Caco-2 (cell line): ENCODE measurements around the gene LRRC27. TPM values are rescaled to one million over a fixed set of nuclear protein-coding genes. Genes with fewer than 3 reads are reported as not detected.

Experiments
- BruUV-seq: library from RNA; stranded (reverse); fragments of 400-500 nt; replicated peaks from 2 replicates; lab custom pipeline; 2021; lab: Mats Ljungman, UMichigan
- CTCF ChIA-PET: fragments of 300-600 bp; sonication (Branson Sonifier 250); formaldehyde crosslinking; loops from one replicate; lab custom pipeline; 2022; ENCODE audit warnings: antibody characterized with exemption; lab: Charles Lee
- POLR2A ChIA-PET: fragments of 300-600 bp; sonication (Branson Sonifier 250); formaldehyde crosslinking; loops from one replicate; lab custom pipeline; 2022; ENCODE audit warnings: antibody characterized with exemption; lab: Charles Lee
- DNase-seq, 2 experiments: peaks; one replicate each; pipeline versions ENCODE4 v3.0.0 to v3.0.0-alpha.2; 2020 to 2022
- H3K27me3 ChIP-seq: replicated peaks from 2 replicates; pipeline ENCODE4 v1.6.0; 2011; ENCODE audit warnings: low read length; ENCODE audit not compliant: control insufficient read depth, insufficient read depth
- H3K36me3 ChIP-seq: 2 replicates; pipeline ENCODE4 v1.5.1; 2011; ENCODE audit warnings: low read length; ENCODE audit not compliant: control insufficient read depth, insufficient read depth
- H3K4me1 ChIP-seq: fragments of 250-450 bp; sonication (Bioruptor Pico); 2 replicates; pipeline ENCODE4 v1.5.1; 2020; ENCODE audit warnings: mild to moderate bottlenecking
- H3K4me3 ChIP-seq: 2 replicates; pipeline ENCODE4 v1.5.1; 2011; ENCODE audit warnings: low read depth, mild to moderate bottlenecking, control low read depth, low read length
- H3K9me3 ChIP-seq: fragments of 250-450 bp; sonication (Bioruptor Pico); 2 replicates; pipeline ENCODE4 v1.5.1; 2020; ENCODE audit warnings: mild to moderate bottlenecking, moderate library complexity
- H3K27ac Mint-ChIP-seq: one replicate; pipeline ENCODE4 v1.8.0; 2022; ENCODE audit warnings: mixed read lengths; ENCODE audit not compliant: unreplicated experiment
- H3K27me3 Mint-ChIP-seq: one replicate; pipeline ENCODE4 v1.8.0; 2022; ENCODE audit warnings: mixed read lengths; ENCODE audit not compliant: insufficient read depth, unreplicated experiment
- H3K36me3 Mint-ChIP-seq: one replicate; pipeline ENCODE4 v1.8.0; 2022; ENCODE audit warnings: mild to moderate bottlenecking, mixed read lengths; ENCODE audit not compliant: insufficient read depth, unreplicated experiment
- H3K4me1 Mint-ChIP-seq: one replicate; pipeline ENCODE4 v1.8.0; 2022; ENCODE audit warnings: low read depth, mixed read lengths; ENCODE audit not compliant: unreplicated experiment
- H3K4me3 Mint-ChIP-seq: one replicate; pipeline ENCODE4 v1.8.0; 2022; ENCODE audit warnings: mild to moderate bottlenecking, moderate library complexity, mixed read lengths; ENCODE audit not compliant: unreplicated experiment
- H3K9me3 Mint-ChIP-seq: one replicate; pipeline ENCODE4 v1.8.0; 2022; ENCODE audit warnings: mixed read lengths; ENCODE audit not compliant: unreplicated experiment
- intact Hi-C: fragments of 100-400 bp; cut with micrococcal nuclease; formaldehyde crosslinking; loops from one replicate; pipeline ENCODE4 v1.10.0; 2022; ENCODE audit not compliant: unreplicated experiment
- total RNA-seq: library from RNA; stranded (reverse); gene quantifications from 2 replicates; pipeline ENCODE4 v1.2.3, GENCODE V29; 2022
- TF ChIP-seq, protein P1 (sequence below), 2 experiments: fragments of 200-600 bp in 1 of 2; IDR thresholded peaks; 1 replicate in 1 of 2; 2 replicates in 1 of 2; pipeline versions ENCODE4 v1.5.1 to v1.8.0; 2011 to 2022; ENCODE audit warnings: antibody characterized with exemption in 1 of 2, control low read depth in 1 of 2, inconsistent platforms in 1 of 2, low read depth in 1 of 2, low read length in 1 of 2, mild to moderate bottlenecking in 1 of 2, moderate library complexity in 1 of 2; ENCODE audit not compliant: insufficient read depth in 1 of 2, severe bottlenecking in 1 of 2, unreplicated experiment in 1 of 2

Gene LRRC27
- total RNA-seq, 1 experiment from 2014 or later = 11.7 TPM

DNA sequence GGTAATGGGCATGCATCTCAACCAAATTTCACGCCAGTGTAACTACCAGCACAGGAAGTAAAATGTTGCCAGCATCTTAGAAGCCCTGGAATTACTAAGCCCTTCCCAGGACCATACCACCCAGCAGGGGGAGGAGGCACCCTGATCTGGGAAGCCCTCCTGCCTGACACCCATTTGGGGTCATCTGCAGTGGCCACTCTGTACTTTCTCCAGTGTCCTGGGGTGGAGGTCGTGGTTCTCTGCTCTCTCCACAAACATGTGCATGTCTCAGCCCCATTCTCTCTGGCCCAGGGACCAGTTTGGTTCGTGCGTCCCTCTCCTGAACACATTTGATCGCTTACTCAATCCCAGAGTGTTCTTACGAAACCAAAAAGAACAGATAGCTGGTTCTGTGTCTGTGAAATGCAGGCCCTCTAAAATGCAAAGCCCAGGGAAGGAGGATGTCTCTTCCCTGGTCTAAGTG lies 9.4 kb upstream of the LRRC27 start:
- ChIA-PET POLR2A (no interaction called here), CTCF (no interaction called here)
- intact Hi-C loops = no loop called here
- TSS peak; percentile 13 for BruUV-seq
- Mint-ChIP-seq H3K27me3 (no peaks in the 10 kb centered on the region), H3K4me1 (no peaks in the 10 kb centered on the region), H3K27ac (no peak overlapping the region), H3K9me3 (no peaks in the 10 kb centered on the region), H3K4me3 (no peak overlapping the region), H3K36me3 (peaks cover 13% of the 10 kb centered on the region)
- H3K36me3 ChIP-seq = no peaks in the 10 kb centered on the region
- H3K27me3 ChIP-seq = no peaks in the 10 kb centered on the region
- TF ChIP-seq, protein P1, sequence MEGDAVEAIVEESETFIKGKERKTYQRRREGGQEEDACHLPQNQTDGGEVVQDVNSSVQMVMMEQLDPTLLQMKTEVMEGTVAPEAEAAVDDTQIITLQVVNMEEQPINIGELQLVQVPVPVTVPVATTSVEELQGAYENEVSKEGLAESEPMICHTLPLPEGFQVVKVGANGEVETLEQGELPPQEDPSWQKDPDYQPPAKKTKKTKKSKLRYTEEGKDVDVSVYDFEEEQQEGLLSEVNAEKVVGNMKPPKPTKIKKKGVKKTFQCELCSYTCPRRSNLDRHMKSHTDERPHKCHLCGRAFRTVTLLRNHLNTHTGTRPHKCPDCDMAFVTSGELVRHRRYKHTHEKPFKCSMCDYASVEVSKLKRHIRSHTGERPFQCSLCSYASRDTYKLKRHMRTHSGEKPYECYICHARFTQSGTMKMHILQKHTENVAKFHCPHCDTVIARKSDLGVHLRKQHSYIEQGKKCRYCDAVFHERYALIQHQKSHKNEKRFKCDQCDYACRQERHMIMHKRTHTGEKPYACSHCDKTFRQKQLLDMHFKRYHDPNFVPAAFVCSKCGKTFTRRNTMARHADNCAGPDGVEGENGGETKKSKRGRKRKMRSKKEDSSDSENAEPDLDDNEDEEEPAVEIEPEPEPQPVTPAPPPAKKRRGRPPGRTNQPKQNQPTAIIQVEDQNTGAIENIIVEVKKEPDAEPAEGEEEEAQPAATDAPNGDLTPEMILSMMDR (IDR thresholded peaks at IDR 0.05; ENCODE audit: insufficient read depth in 1 of 2, low read depth in 1 of 2, low read length in 1 of 2, severe bottlenecking in 1 of 2, unreplicated experiment in 1 of 2) = no peak
- H3K4me1 ChIP-seq = peaks cover 10% of the 10 kb centered on the region; the same call in 1 of the 2 replicates
- DNase-seq = peak in 1 of 2 experiments; percentile 46
- no peaks in the 10 kb centered on the region for H3K9me3 ChIP-seq
- no peak overlapping the region for H3K4me3 ChIP-seq

DNA sequence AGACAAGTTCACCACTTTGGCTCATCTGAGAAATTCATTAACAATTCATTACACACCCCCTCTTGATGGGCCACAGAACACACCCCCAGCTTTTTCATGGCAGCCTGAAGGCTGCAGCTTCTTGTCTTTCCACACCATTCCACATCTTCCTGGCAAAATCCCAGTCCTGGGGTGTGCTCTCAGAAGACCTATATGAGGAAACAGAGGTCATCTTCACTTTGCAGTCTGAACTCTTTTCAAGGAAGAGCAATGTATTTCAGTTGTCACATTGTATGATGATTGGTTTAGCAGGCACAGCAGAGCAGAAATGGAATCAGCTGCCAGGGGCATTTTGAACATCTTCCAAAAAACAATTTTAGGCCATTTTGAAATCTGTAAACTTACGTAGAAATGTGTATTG lies 7.8 kb upstream of the LRRC27 start:
- H3K27me3 Mint-ChIP-seq = no peaks in the 10 kb centered on the region
- H3K4me3 Mint-ChIP-seq = no peak overlapping the region
- Histone ChIP-seq H3K9me3 (no peaks in the 10 kb centered on the region), H3K4me3 (no peak overlapping the region), H3K36me3 (no peaks in the 10 kb centered on the region), H3K27me3 (no peaks in the 10 kb centered on the region), H3K4me1 (peaks cover 10% of the 10 kb centered on the region; the same call in 1 of the 2 replicates)
- H3K36me3 Mint-ChIP-seq = peaks cover 13% of the 10 kb centered on the region
- peaks cover under 1% of the 10 kb centered on the region for H3K4me1 Mint-ChIP-seq
- ChIA-PET CTCF (no interaction called here), POLR2A (no interaction called here)
- intact Hi-C loops = no loop called here
- no peak for DNase-seq
- TF ChIP-seq, protein P1 (IDR thresholded peaks at IDR 0.05; ENCODE audit: insufficient read depth in 1 of 2, low read depth in 1 of 2, low read length in 1 of 2, severe bottlenecking in 1 of 2, unreplicated experiment in 1 of 2) = no peak
- H3K27ac Mint-ChIP-seq = no peak overlapping the region
- BruUV-seq = no TSS peak
- H3K9me3 Mint-ChIP-seq = no peaks in the 10 kb centered on the region

DNA sequence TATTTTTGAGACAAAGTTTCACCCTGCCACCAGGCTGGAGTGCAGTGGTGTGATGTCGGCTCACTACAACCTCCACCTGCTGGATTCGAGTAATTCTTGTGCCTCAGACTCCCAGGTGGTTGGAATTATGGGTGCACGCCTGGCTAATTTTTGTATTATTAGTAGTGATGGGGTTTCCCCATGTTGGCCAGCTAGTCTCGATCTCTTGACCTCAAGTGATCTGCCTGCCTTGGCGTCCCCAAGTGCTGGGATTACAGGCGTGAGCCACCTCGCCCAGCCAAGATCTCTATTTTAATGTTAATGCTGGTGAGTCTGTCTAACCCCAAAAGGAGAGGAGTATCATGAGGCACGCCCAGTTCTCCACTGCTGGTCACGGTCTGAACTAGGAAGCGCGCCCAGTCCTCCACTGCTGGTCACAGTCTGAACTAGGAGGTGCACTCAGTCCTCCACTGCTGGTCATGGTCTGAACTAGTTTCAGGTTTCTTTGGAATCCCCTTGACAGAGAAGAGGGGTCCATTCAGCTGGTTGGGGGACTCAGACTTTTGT lies 5.6 kb upstream of the LRRC27 start:
- ChIA-PET CTCF (no interaction called here), POLR2A (no interaction called here)
- Histone ChIP-seq H3K36me3 (no peaks in the 10 kb centered on the region), H3K27me3 (no peaks in the 10 kb centered on the region), H3K4me1 (peaks cover 16% of the 10 kb centered on the region; the same call in 1 of the 2 replicates), H3K9me3 (no peaks in the 10 kb centered on the region), H3K4me3 (no peak overlapping the region)
- H3K4me1 Mint-ChIP-seq = peaks cover 14% of the 10 kb centered on the region
- TF ChIP-seq, protein P1 (IDR thresholded peaks at IDR 0.05; ENCODE audit: insufficient read depth in 1 of 2, low read depth in 1 of 2, low read length in 1 of 2, severe bottlenecking in 1 of 2, unreplicated experiment in 1 of 2) = no peak
- H3K36me3 Mint-ChIP-seq = peaks cover 28% of the 10 kb centered on the region
- intact Hi-C loops = no loop called here
- no peaks in the 10 kb centered on the region for H3K27me3 Mint-ChIP-seq
- no TSS peak for BruUV-seq
- no peak overlapping the region for H3K4me3 Mint-ChIP-seq
- H3K9me3 Mint-ChIP-seq = no peaks in the 10 kb centered on the region
- DNase-seq = no peak
- H3K27ac Mint-ChIP-seq = no peak overlapping the region
